Omental fat pad (tissue), 4 donors: Measurements from ENCODE around the gene BCL2L11. TPM values are rescaled to one million over a fixed set of nuclear protein-coding genes. Genes with fewer than 3 reads are reported as not detected.

Experiments
- ATAC-seq: fragments of 150-250 bp; one replicate; pipeline ENCODE4 v1.9.1; 2016; ENCODE audit warnings: mild to moderate bottlenecking, moderate library complexity; ENCODE audit not compliant: low FRiP score
- DNase-seq: peaks from one replicate; pipeline ENCODE4 v3.0.0-alpha.2; 2019; ENCODE audit warnings: low spot score
- total RNA-seq, 4 donors: library from RNA; depleted of rRNA; stranded (reverse); fragments of >200 nt; gene quantifications; one replicate each; pipeline ENCODE4 v1.1.0, GENCODE V29; 2016
- TF ChIP-seq, protein P1 (sequence below), 3 donors: fragments of 450-650 bp; IDR thresholded peaks; one replicate each; pipeline ENCODE4 v1.5.1; 2016 to 2017; ENCODE audit warnings: antibody characterized with exemption in 3 of 3, mild to moderate bottlenecking in 3 of 3, moderate library complexity in 2 of 3

Gene BCL2L11
- total RNA-seq, 4 donors from 2014 or later: 16.1 to 20.2 (median 17.9) TPM

- no peak for DNase-seq
- ATAC-seq: no peak
- TF ChIP-seq, protein P1, sequence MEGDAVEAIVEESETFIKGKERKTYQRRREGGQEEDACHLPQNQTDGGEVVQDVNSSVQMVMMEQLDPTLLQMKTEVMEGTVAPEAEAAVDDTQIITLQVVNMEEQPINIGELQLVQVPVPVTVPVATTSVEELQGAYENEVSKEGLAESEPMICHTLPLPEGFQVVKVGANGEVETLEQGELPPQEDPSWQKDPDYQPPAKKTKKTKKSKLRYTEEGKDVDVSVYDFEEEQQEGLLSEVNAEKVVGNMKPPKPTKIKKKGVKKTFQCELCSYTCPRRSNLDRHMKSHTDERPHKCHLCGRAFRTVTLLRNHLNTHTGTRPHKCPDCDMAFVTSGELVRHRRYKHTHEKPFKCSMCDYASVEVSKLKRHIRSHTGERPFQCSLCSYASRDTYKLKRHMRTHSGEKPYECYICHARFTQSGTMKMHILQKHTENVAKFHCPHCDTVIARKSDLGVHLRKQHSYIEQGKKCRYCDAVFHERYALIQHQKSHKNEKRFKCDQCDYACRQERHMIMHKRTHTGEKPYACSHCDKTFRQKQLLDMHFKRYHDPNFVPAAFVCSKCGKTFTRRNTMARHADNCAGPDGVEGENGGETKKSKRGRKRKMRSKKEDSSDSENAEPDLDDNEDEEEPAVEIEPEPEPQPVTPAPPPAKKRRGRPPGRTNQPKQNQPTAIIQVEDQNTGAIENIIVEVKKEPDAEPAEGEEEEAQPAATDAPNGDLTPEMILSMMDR (IDR thresholded peaks at IDR 0.05): no peak
These were observed 2.2 kb upstream of the BCL2L11 start for GRCh38 chr2:111118481-111118980.

GRCh38 chr2:111118981-111119821 is 1.5 kb upstream of the BCL2L11 start:
- ATAC-seq: no peak
- no peak for DNase-seq
- TF ChIP-seq, protein P1 (IDR thresholded peaks at IDR 0.05): no peak

DNA sequence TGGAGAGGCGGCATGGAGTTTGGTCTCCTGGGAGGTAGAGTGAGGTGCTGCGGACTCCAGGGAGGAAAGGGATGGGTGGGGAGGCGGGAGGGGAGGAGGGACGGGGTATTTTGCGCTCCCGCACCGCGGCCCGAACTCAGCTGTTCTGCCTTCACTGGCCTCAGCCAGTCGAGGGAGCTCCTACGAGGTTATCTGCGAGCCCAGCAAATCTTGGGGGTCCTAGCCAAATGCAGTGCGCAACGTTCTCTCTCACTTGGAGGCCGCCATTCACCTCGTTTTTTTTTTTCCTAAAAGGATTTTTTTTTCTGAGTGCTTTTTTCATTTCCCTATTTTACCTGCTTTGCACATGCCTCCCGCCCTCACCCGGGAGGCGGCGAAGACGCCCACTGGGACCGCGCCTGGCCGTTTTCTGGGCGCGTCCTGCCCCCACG is 877 bp upstream of the BCL2L11 start:
- DNase-seq (no peak), ATAC-seq (no peak)
- TF ChIP-seq, protein P1 (IDR thresholded peaks at IDR 0.05): no peak

GRCh38 chr2:111121028-111121827 is 514 bp downstream of the BCL2L11 start:
- no peak for ATAC-seq

GRCh38 chr2:111121828-111122630 is 1.3 kb downstream of the BCL2L11 start:
- ATAC-seq (peak; percentile 57), DNase-seq (no peak)
- TF ChIP-seq, protein P1 (IDR thresholded peaks at IDR 0.05): no peak

More at GRCh38 chr2:111121028-111121827, 514 bp downstream of the BCL2L11 start:
- no peak for DNase-seq
- TF ChIP-seq, protein P1 (IDR thresholded peaks at IDR 0.05): no peak

DNA sequence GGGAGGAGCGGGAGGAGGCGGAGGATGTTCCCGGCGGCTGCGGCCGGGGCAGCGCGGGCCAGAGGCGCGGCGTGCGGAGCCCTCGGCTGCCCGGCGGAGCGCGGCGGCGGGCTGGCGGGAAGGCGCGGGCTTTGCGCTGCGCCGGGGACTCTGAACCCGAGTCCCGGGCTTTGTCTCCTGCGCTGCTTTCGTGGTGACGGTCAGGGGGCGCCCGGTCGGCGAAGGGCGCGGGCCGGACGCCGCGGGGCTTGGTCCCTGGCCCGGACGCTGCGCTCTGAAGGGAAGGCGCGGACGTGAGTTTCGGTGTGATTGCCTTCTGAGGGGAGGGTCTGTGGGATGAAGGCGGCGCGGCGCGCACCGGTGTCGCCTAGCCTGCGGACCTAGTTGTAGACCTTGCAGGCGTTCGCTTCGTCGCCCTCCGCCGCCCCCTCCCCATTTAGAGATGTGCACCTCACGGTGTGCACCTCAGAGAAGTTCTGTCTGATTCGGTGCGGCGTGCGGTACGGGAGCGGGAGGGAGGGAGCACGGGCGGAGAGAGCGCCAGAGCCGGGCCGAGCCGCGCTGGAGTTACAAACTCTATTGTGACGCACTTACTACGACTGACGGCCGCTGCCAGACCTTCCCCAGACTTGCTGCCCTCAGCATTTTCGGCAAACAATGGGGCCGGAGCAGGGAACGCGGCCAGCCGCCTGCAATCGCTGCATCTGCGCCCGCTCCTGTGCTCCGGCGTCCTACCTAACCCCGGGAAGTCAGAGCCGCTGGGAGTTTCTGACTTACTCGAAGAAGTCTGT is 2.1 kb downstream of the BCL2L11 start:
- TF ChIP-seq, protein P1 (IDR thresholded peaks at IDR 0.05): no peak
- DNase-seq (peak; percentile 50), ATAC-seq (peak; percentile 53)
